ENCODE measurements around the gene AGPAT3. TPM values are rescaled to one million over a fixed set of nuclear protein-coding genes. Genes with fewer than 3 reads are reported as not detected.

AGPAT3 gene
- total RNA-seq, 1 donor from 2014 or later: 34.9 TPM

DNA sequence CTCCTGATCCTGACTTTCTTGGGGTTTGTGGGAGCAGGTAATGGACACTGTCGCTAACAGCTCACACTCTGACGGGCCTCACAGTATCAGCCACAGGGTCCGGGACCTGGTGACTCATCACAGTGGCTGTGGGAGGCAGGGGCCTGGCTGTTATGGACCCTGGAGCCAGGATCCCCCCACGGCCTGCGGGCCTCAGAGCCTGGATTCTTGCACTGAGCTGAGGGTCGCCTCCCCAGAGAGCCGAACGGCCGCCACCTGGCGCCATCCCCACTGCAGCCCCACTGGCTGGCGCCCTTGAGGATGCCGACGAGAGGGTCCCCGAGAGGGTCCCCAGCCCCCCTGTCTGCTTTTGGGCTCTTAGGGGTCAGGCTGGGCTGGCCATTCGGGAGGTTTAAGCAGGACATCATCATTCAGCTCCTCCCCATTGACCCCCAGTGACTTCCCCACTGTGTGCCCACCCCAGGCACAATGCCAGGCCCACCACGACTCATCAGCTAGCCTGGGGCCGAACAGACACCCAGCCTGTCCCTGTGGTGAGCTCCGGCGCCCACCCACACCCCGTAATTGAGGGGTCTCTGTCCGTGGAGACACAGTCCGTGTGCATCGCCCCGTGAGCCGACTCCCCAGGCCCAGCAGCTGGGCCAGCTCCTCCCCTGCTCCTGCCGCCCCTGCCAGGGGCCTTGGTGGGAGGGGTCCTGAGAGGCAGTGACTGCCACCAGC, 116.3 kb downstream of the AGPAT3 start:
- no peak for DNase-seq

DNA sequence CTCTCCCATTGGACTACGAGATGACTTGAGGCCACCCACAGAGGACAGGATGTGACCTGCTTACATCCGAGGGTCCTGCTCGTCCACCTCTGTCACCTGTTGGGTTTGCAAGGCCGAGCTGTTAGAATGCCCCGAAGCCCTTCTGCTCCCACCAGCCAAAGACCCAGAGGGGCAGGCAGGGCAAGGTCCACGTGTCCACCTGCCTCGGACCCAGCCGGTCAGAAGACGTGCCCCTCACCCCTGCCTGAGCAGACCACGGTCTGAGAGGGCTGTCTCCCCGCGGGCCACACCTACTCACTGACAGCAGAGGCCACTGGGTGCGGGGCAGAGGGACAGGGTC, 116.8 kb downstream of the AGPAT3 start:
- no peak for DNase-seq

DNA sequence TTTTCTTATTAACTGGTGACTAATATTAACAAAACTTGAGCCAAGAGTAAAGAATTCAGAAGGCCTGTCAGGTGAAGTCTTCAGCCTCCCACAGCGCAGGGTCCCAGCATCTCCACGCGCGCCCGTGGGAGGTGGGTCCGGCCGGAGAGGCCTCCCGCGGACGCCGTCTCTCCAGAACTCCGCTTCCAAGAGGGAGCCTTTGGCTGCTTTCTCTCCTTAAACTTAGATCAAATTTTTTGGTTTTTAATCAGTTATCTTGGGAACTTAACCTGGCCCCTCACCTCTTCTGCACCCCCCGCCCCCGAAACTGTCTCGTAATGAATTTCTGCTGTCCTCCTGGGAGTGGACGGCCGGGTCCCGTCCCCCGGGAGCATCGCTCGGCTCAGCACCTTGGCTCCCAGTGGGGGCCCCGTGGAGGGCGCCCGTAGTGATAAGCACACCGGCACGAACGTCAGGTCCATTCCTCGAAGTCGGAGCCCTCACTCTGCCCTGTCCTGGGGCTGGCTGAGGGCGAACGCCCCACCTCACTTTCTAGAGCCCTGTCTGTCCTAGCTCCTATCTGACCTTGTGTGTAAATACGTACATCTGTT, 117.6 kb downstream of the AGPAT3 start:
- DNase-seq: no peak

DNA sequence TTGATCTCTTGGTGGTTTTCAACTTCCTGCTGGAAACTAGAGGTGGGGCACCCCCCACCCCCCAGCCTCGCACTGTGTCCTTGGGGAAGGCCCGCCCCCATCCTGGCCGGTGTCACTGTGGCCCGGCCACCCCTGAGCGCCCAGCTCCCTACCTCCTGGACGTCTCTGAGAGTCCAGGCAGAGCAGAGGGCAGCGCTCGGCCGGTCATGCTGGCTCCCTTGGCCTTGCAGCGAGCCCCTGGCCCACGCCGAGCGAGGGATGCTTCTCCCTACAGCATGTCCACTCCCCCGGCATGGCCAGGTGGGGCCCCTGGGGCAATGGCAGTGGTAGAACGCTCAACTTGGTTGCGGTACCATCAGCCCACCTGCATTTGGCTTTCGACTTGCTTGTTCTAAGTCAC, 118.4 kb downstream of the AGPAT3 start:
- DNase-seq: no peak

DNA sequence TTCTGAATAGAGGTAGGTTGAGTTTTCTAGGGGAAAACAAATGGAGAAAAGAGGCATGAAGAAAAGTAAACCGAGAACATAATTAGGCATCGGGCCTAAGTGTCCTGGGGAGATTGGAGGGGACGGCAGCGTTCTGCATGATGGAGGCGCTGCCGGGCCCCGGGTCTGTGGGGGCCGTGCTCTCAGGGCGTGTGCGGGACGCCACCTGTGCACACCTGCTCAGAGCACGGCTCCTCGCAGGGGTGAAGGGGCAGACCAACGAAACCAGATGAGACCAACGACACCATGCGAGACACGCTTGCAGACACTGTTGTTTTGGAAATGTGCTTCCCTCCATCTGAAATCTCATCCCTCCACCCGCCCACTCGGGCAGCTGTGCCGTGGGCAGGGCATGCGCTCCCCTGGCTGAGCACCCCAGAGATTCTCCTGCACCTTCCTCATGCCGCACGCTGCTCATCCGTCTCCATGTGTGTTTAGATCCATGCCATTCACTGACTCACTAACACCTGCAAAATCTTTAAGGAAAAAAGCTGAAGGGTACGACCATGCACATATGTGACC, 118.9 kb downstream of the AGPAT3 start:
- DNase-seq: peak; percentile 36

DNA sequence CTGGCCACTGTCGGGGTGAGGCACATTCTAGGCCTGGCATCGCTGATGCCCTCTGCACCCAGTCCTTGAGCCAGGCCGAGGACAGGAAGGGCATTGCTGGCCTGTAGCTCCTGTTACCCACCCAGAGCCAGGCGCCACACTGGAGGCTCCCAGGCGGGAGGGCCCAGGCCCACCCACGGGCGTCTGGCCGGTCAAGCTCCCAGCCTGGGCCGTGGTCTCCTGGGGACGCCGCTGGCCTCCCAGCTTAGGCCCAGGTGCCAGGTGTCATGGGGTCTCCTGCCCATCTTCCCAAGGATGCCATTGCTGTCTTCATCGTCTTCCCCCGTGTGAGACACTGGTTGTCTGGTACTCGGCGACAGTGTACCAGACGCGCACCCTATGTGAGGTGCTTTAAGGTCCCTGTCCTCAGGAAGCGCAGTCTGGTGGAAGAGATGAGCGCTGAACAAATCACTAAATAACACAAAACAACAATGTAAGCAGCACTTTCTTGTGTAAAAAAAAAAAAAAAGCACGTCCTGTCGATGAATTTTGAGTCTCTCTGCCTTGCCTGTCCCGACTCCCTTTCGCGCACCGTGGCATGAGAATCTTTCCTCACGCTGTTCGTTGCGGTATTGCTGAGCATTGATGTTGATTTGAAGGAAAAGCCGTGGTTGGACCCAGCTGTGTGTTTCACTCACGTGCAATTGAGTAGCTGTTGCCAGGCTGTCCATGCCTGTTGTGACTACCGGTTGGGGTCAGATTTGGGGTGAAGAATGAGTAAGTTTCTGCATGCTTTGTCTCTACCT, 120.1 kb downstream of the AGPAT3 start:
- DNase-seq: no peak

DNA sequence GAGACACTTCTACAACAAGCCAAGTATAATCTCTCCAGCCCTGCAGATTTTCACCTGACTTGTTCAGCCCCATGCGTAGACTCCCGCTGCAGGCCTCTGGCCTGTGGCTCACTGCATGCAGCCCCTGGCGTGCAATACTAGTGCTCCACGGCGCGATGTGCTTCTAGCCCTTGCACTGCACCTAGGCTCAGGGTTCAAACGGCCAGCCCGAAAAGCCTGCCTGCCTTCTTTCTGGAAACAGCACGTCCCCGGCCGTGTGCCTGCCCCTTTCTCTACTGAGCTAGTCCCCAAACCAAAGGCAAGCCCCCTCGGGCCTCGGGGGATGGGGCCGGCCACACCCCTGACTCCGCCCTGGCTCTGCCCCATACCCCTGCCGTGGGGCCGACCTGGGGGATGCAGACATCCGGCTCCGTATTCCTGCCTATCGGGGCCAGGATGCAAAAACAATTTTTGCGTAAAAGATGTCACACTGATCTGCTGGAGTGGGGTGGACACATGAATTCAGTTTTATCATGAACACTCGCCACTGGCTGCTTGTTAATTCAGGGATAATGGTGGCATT, 120.7 kb downstream of the AGPAT3 start:
- DNase-seq: no peak

DNA sequence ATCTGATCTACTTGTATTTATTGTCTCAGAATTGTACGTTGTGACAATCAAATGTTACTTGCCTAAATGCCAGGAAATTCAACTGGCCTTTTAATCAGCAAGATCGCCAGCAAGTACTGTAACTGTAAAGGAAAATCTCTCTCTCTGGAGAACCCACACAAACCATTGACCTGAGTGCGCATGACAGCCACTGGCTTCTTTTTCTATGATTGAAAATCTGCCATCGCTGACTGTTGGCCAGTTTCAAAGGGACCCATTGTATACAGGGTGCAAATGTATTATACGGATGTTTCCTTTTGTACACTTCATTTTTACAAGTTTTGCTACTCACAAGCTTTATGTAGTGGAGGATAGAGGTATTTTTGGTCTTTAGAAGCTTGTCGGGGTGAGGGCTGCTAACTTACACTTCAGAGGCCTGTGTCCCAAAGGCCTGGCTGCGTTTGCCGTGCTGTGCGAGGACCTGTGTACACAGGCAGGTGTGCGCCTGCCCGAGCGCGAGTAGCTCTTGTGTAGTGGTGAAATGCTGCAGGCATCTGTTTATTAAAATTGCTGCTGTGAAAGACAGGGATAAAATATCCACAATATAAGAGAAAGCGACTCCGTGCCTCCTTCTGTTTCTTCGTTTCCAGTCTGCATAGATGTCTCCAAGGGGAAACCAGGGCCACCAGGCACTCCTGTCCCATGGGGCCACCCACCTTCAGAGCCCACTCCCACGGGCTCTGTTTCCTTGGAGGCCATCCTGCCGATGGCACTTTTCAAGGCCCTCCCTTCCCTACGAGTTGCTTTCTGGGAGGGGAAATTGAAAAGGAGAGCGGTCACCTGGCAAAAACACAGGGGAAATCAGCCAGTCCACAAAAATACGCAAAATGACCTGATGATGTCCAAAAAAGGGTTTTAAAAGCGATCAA, 121.8 kb downstream of the AGPAT3 start:
- no peak for DNase-seq

DNA sequence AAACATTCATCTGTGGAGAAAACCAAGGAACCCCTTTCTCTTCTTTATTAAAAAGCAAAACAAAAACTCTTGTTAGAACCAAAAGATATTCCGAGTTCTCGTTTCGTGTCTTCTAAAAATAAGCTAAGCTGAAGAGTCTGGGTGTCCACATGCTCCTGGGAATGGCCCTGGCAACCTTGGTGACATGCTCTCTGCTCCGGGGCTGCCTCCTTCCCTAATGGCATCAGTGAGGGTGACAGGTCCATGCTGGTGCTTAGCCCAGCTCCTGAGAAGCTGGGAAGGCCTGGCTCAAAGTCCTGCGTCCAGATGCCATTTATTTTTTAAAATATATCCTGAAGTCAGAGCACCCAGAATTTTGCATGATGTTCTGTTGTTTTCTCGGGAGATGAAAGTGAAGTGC, 122.5 kb downstream of the AGPAT3 start:
- DNase-seq: no peak

DNA sequence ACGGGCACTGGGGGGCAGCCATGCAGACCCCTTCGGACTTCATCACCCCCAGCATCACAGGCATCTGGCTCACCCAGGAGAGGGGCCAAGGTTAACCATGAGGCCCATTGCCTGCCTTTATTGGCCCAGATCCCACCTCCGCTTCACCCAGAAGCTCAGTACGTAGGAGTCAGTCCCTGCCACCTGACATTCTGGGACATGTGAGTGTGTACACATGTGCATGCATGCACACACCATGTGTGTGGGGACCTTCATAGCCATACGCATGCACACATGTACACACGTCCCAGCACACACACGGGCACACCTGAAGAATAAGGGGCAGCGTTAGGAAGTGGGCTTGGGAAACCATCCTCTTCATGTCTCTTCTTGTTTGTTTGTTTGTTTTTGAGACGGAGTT, 123.0 kb downstream of the AGPAT3 start:
- DNase-seq: no peak

DNA sequence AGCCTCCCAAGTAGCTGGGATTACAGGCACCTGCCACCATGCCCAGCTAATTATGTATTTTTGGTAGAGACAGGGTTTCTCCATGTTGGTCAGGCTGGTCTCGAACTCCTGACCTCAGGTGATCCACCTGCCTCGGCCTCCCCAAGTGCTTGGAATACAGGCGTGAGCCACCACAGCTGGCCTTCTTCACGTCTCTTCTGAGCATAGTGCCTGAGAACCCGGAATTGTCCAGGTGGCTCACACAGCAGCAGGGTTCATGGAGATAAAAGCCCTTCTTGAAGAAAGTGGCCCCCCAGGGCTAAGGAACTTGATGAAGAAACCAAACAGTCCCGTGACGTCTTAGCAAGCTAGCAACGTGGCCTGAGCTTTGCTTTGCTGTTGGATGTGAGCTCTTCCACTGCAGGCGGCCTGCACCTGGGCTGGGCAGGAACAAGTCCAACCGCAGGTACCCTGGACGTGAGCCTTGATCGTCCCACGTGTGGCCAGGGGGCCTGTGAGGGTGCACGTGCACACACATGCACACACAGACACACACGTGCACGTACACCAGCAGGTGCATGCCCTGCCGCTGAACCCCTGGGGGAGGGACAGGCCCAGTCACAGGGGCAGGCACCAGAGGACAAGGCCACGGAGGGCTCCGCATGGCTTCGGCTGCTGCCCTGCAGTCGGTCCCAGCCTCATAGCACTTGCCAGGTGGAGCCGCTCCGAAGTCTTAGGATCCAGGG, 123.6 kb downstream of the AGPAT3 start:
- no peak for DNase-seq

DNA sequence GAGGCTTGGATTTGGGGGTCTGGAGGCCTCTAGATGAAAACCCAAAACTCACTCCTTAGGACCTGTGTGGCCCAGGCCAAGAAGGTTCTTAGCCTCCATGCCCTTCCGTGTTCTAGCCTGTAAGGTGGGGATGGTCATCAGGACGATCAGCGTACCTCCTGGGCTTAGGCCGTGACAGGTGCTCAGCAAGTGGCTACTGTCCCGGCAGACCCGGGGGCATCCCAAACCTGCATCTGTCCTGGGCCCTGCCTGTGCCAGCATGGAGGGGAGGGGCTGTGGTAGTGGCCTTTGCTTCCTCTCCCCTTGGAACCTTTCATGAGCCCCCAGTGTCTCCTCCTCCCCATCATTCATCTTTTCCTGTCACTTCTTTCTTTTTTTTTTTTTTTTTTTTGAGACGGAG, 124.4 kb downstream of the AGPAT3 start:
- DNase-seq: no peak

DNA sequence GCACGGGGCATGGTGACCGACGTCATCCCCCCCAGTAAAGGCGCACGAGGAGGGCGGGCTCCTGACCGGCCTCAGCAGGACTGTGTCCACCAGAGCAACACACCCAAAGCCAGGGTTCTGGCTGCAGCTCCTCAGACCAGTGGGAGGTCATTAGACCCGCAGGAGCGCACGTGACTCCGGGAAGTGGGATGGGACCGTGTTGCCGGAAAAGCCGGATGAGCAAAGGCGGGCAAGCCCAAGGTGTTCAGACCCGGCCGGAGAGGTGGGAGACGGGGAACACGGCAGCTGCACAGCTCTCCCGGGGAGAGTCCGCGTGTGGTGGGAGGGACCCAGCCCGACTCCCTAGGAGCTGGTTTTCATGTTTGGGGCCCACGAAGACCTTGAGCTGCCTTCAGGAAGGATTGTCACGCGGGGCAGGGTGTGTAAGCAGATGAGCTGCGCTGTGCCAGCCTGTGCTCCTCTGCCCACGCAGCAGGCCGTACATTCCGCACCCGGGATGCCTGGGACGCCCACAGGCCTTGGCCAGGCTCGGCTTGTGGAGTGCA, 126.5 kb downstream of the AGPAT3 start:
- no peak for DNase-seq

DNA sequence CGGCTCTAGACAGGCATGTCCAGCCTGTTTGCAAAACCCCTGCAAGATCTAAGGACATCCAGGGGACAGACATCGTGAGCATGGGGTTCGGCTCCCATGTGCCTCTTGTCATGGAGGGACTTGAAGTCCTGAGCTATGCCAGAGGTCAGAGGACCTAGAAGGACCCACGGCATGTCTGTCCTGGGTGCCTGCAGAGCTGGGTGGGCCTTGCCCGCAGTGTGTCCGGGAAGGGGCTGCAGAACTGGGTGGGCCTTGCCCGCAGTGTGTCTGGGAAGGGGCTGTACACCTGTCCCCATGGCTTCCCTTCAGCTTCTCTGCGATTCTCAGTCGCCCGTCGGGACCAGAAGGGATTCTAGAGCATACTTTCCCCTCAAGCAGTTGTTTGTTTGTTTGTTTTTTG, 127.1 kb downstream of the AGPAT3 start:
- no peak for DNase-seq

DNA sequence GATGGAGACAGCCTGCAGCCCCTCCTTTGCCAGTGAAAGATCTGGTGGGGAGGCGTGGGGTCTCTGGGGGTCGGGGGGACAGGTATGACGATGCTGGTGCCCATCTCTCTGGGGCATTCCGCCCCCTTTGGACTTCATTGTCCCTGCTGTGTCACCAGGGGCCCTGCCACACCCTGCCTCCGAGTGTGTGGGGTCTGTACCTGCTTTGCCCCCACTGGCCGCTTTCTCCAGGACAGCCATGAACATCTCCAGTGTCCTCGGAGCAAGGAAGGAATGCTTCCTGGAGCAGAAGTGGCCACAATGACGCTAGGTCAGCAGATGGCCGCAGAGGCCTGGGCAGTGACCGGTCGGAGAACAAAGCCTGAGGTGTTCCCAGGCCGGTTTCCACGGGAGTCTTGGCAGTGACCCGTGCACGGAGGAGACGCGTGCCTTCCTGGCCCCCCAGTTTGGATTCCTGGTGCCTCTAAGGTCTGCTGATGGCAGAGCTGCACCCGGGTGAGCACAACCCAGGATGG, 128.5 kb downstream of the AGPAT3 start:
- DNase-seq: no peak

DNA sequence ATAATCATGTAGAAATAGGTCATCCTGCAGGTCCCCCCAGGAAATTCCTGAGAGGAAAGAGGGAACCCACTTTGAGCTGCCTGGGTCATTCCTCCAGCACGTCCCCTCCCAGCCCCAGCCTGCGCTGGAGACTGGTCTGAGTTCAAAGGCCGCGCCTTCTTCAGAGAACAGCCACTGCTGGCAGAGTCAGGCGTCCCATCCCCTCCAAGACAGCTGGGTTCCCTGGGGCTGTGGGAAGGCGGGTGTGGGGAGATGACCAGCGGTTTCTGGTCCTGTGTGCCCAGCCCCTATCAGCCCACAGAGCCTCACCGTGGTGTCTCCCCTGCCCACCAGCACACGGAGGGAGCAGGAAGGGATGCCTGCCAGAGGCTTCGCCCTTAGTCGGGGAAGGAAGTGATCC, 129.1 kb downstream of the AGPAT3 start:
- DNase-seq: no peak

DNA sequence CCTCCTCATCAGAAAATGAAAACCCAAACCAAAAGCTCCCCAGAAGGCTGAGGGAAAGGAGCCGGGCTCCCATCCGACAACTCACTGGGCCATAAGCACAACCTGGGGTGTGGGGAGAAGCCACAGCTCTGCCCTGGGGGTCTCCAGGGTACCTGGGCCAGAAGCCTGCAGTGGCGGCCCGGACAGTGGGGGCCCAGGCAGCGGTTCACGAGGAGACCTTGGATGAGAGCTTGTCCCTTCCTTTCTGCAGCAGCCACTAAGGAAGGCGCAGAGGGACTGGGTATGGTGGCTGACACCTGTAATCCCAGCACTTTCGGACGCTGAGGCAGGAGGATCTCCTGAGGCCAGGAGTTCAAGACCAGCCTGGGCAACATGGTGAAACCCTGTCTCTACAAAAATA, 129.6 kb downstream of the AGPAT3 start:
- DNase-seq: no peak

DNA sequence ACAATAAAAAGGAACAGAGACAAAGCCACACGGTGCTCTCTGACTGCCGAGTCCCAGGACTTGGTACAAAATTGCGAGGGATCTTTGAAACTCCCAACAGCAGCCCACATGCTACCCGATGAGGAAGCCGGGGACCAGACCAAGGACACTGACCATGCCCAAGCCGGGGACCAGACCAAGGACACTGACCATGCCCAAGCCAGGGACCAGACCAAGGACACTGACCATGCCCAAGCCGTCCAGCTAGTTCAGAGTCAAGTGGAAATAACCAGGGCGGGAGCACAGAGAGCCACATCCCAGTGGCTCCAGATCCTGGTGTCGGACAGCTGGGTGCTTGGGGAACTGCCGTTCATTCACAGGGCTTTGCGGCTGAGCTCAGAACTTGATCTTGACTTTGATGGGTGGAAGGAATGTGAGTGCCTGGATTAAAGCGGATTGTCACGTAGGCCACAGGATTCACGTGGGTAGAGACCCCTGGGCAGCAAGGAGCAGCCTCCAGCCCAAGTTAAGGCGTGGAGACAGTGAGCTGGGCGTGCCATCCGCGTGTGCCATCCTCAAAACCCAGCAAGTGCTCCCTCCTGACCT, 130.6 kb downstream of the AGPAT3 start:
- DNase-seq: no peak

DNA sequence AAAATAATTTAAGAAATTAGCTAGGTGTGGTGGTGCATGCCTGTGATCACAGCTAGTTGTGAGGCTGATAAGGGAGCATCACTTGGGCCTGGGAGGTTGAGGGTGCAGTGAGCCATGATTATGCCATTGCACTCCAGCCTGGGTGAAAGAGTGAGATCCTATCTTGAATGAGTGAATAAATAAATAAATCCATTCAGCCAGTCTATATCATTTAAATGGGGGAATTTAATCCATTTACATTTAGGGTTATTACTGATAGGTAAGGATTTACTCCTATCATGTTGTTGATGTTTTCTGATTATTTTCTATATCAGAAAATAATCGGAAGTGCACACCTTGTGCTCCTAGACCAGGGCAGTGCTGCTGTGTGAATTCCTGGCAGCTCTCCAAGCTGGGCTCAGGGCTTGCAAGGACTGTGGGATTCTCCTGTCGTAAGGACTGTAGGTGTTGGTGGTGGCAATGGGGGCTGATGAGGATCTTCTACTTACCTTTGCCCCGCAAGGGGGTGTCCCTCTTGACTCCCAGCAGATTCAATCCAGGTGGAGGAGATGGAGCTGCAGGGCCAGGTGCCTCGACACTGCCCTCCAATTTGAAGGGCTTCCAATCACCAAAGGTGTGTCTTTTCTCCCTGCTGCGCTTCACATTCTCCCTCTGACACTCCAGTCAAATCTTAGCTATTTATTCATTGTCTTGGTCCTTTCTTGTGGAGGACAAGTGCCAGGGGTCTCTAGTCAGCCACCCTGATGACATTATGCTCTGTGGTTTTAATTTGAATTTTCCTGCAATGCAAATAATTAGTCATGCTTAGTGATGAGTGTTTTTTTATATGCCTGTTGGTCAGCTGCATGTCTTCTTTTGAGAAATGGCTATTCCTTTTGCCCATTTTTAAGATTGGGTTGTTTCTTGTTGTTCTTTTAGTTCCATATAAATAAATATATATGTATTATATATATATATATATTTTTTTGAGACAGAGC, 133.0 kb downstream of the AGPAT3 start:
- DNase-seq: no peak

All from occipital lobe (tissue), 2 donors.